Mammary microvascular endothelial cell (primary cell): ENCODE measurements around the gene MUC3A. TPM values are rescaled to one million over a fixed set of nuclear protein-coding genes. Genes with fewer than 3 reads are reported as not detected.

Experiments used
- total RNA-seq: library from RNA; depleted of rRNA; stranded (reverse); fragments of >200 nt; gene quantifications from 2 replicates; pipeline ENCODE4 v1.2.3, GENCODE V29; 2015

Gene MUC3A, protein sequence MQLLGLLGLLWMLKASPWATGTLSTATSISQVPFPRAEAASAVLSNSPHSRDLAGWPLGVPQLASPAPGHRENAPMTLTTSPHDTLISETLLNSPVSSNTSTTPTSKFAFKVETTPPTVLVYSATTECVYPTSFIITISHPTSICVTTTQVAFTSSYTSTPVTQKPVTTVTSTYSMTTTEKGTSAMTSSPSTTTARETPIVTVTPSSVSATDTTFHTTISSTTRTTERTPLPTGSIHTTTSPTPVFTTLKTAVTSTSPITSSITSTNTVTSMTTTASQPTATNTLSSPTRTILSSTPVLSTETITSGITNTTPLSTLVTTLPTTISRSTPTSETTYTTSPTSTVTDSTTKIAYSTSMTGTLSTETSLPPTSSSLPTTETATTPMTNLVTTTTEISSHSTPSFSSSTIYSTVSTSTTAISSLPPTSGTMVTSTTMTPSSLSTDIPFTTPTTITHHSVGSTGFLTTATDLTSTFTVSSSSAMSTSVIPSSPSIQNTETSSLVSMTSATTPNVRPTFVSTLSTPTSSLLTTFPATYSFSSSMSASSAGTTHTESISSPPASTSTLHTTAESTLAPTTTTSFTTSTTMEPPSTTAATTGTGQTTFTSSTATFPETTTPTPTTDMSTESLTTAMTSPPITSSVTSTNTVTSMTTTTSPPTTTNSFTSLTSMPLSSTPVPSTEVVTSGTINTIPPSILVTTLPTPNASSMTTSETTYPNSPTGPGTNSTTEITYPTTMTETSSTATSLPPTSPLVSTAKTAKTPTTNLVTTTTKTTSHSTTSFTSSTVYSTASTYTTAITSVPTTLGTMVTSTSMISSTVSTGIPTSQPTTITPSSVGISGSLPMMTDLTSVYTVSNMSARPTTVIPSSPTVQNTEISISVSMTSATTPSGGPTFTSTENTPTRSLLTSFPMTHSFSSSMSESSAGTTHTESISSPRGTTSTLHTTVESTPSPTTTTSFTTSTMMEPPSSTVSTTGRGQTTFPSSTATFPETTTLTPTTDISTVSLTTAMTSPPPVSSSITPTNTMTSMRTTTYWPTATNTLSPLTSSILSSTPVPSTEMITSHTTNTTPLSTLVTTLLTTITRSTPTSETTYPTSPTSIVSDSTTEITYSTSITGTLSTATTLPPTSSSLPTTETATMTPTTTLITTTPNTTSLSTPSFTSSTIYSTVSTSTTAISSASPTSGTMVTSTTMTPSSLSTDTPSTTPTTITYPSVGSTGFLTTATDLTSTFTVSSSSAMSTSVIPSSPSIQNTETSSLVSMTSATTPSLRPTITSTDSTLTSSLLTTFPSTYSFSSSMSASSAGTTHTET (N-terminal part only)
- total RNA-seq: not detected in 2 replicates

DNA sequence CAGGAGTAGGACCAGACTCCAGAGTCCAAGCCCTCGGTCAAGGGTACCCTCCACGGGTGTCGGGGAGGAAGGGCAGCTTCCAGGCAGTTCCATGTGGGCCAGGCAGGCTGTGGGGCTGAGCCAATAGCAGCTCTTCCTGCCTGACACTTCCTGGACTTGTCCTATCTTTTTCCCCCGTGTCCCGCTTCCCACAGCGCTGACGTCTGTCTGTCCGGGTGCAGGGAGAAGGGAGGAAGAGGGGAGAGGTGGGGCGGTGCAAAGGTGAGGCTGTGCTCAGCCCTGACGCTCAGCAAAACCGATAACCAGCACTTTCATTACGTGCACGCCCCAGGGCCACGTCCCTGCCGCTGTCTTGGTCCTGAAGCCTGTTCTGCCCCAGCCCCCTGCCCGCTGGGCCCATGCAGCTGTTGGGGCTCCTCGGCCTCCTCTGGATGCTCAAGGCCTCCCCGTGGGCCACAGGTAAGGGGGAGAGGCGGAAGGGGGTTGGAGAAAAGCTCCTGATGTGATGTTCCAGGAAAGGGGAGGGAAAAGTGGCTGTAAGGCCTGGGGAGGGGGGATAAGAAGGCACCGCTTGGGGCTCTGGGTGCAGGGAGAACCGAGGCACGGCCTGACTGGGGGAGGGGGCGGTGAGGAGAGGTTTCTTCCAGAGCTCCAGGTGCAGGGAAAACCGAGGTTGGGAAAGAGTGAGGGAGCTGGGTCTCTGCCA is at the start of gene MUC3A:
Gene MUC3A, plus strand, starts transcription at position 308 of the 706 bp plus-strand sequence. Its CDS starts 91 bp downstream, at position 399.

DNA sequence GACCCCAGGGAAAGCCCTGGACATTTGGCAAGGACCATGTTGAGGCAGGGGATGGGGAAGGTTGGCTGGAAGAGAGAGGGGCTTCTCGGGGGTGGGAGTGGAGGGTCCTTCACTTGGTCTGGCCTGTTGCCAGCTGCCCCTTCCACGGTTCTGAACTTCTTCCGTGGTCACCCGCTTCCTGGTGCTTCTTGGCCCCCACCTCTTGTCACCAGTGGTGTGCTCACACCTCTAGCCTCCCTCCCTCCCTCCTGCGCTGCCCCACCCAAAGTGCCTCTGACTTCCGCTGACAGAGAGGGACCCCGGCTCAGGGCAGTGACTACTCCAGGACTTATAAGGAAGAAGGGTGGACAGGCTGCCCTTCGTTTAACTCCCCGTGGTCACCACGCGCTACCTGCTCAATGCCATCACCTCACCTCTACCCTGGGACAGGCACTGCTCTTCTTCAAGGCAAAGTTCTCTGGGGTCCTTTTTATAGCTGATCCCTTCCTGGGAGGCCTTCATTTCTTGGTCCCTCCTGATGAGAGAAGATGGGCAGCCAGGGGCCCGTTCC is 19.8 kb downstream of the MUC3A start, which contains the start of gene MUC12:
Gene MUC12, plus strand, starts transcription at position 500 of the 550 bp plus-strand sequence. CDS start 58 bp downstream, outside the sequence.

Other genes with a start within 250 kb of the MUC3A start
- gene POP7, start 243.4 kb upstream of the MUC3A start, total RNA-seq: 50.1 and 59.9 TPM in 2 replicates
- not detected in 2 replicates for gene EPO, start 229.1 kb upstream of the MUC3A start, total RNA-seq
- not detected in 2 replicates for gene ZAN, start 215.9 kb upstream of the MUC3A start, total RNA-seq
- gene EPHB4, start 122.0 kb upstream of the MUC3A start, total RNA-seq: 141 and 146 TPM in 2 replicates
- gene SLC12A9, start 96.8 kb upstream of the MUC3A start, total RNA-seq: 22.0 and 31.9 TPM in 2 replicates
- gene TRIP6, start 82.1 kb upstream of the MUC3A start, total RNA-seq: 107 and 117 TPM in 2 replicates
- gene SRRT, start 74.4 kb upstream of the MUC3A start, total RNA-seq: 67.0 and 81.0 TPM in 2 replicates
- 2.8 and 4.8 TPM in 2 replicates for gene UFSP1, start 59.8 kb upstream of the MUC3A start, total RNA-seq
- 0.54 and 0.67 TPM in 2 replicates for gene ACHE, start 53.6 kb upstream of the MUC3A start, total RNA-seq
- not detected in 2 replicates for gene MUC12, start 20.0 kb downstream of the MUC3A start, total RNA-seq
- not detected in 2 replicates for gene MUC17, start 70.5 kb downstream of the MUC3A start, total RNA-seq
- gene TRIM56, start 135.9 kb downstream of the MUC3A start, total RNA-seq: 11.8 and 14.0 TPM in 2 replicates
- 1,812 and 1,952 TPM in 2 replicates for gene SERPINE1, start 177.6 kb downstream of the MUC3A start, total RNA-seq
- 195 and 198 TPM in 2 replicates for gene AP1S1, start 204.9 kb downstream of the MUC3A start, total RNA-seq
- 0.07 and 0.20 TPM in 2 replicates for gene VGF, start 216.0 kb downstream of the MUC3A start, total RNA-seq
- not detected in 2 replicates for gene NAT16, start 230.8 kb downstream of the MUC3A start, total RNA-seq